HG03442 (cell line): ENCODE results near the gene ZCCHC3.

ENCODE experiments used
- ATAC-seq: cut with Tn5 transposase; IDR thresholded peaks from one replicate; pipeline ENCODE4 v1.9.1; 2021; ENCODE audit warnings: mild to moderate bottlenecking, moderate library complexity; ENCODE audit not compliant: unreplicated experiment

The ZCCHC3 gene

GRCh38 chr20:278607-279571 is 18.5 kb upstream of the ZCCHC3 start:
- ATAC-seq: no peak

- ATAC-seq: no peak
Observed at GRCh38 chr20:284172-284571, 13.2 kb upstream of the ZCCHC3 start.

GRCh38 chr20:286508-286907 is 10.9 kb upstream of the ZCCHC3 start:
- ATAC-seq: no peak

- no peak for ATAC-seq
Observed at GRCh38 chr20:288956-289692, 8.2 kb upstream of the ZCCHC3 start.

GRCh38 chr20:289693-290083 is 7.7 kb upstream of the ZCCHC3 start:
- ATAC-seq: no peak

- ATAC-seq: peak; percentile 87
Observed at GRCh38 chr20:290084-290831, 7.1 kb upstream of the ZCCHC3 start, which contains the start of gene C20orf96. TSS of gene C20orf96 (minus strand) at chr20:290750. CDS start at chr20:290610, 140 bp downstream.

- no peak for ATAC-seq
Observed at GRCh38 chr20:294602-295001, 2.8 kb upstream of the ZCCHC3 start.

GRCh38 chr20:295804-296203 is 1.6 kb upstream of the ZCCHC3 start:
- ATAC-seq: no peak

- peak; percentile 18 for ATAC-seq
Observed at GRCh38 chr20:297925-298775, 780 bp downstream of the ZCCHC3 start.

GRCh38 chr20:298776-299391 is 1.5 kb downstream of the ZCCHC3 start:
- no peak for ATAC-seq

GRCh38 chr20:300345-300990 is 3.1 kb downstream of the ZCCHC3 start:
- ATAC-seq: no peak

GRCh38 chr20:301886-302848 is 4.8 kb downstream of the ZCCHC3 start:
- no peak for ATAC-seq

- no peak for ATAC-seq
Observed at GRCh38 chr20:305745-306144, 8.4 kb downstream of the ZCCHC3 start.

- no peak for ATAC-seq
Observed at GRCh38 chr20:308427-309038, 11.2 kb downstream of the ZCCHC3 start.

GRCh38 chr20:309306-309840 is 12.0 kb downstream of the ZCCHC3 start:
- ATAC-seq: no peak

GRCh38 chr20:309841-310644 is 12.7 kb downstream of the ZCCHC3 start:
- ATAC-seq: peak; percentile 98

GRCh38 chr20:310645-311044 is 13.3 kb downstream of the ZCCHC3 start:
- ATAC-seq: no peak
